ENCODE results near the gene CCDC90B. TPM values are rescaled to one million over a fixed set of nuclear protein-coding genes. Genes with fewer than 3 reads are reported as not detected.

CCDC90B gene, protein sequence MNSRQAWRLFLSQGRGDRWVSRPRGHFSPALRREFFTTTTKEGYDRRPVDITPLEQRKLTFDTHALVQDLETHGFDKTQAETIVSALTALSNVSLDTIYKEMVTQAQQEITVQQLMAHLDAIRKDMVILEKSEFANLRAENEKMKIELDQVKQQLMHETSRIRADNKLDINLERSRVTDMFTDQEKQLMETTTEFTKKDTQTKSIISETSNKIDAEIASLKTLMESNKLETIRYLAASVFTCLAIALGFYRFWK
- total RNA-seq: 10 to 100 TPM; 18.0 to 31.7 (median 26.7) TPM
- 10 to 100 TPM; 17.9 to 30.3 TPM for polyA plus RNA-seq
- long read RNA-seq, donor 1, full-length matches to known transcripts: 26 of 32 reads
- long read RNA-seq, donor 1, partial matches to known transcripts: 1 of 32 reads
- long read RNA-seq, donor 1, other reads (novel, unspliced or antisense): 5 of 32 reads
- long read RNA-seq, donor 2, full-length matches to known transcripts: 57 of 76 reads
- long read RNA-seq, donor 2, partial matches to known transcripts: 1 of 76 reads
- long read RNA-seq, donor 2, other reads (novel, unspliced or antisense): 18 of 76 reads
- long read RNA-seq, donor 3, full-length matches to known transcripts: 24 of 33 reads
- long read RNA-seq, donor 3, partial matches to known transcripts: 2 of 33 reads
- long read RNA-seq, donor 3, other reads (novel, unspliced or antisense): 7 of 33 reads

DNA sequence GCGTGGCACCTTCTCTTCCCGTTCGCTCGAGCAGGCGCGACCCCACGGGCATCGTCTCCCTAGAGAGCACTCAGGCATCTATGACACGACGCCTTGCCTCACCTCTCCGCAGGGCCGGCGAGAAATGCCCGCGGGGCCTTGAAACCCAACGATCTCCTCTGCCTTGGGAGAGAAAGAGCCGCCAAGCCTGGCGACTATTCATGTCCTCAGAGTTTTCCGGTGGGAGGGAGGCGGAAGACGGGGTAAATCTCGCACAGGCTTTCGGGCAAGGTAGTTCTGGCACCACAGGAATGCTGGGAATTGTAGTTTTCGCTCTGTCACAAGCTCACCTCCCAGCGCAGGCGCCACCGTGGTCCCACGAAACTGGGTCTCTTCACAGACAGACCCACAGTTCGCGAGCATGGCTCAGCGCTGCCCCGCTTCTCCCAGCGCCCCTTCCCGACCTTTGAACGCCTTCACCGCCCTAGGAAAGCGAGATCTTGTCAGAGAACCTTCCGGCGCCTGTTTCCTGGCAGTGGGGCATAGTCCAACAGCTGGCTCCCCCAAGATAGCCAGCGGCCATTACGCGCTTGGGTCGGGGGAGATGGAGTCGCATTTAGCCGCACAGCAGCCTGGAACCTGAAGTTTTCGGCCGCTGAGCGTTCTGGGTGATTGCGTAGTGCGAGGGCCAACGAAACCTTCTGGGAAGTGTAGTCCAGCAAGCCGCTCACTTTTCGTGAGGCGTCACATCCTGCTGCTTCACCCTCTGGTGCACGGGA, at the start of gene CCDC90B:
Gene CCDC90B (minus strand): TSS at position 597 of the 758 bp plus-strand sequence. CDS start 395 bp downstream, at position 202.
- H3K9me3 ChIP-seq: no peaks in the 10 kb centered on the region
- intact Hi-C loops (cut with DNase I): loop anchor here in 5 of 10 donors (5.0 to 10.0 kb wide), 7 partner anchors 94 to 531 kb away; partner anchors contain the start of genes DDIAS (in 3 of the 5), PRCP (in 3 of the 5), ANKRD42 (in 1 of the 5) and PCF11 (in 1 of the 5)

DNA sequence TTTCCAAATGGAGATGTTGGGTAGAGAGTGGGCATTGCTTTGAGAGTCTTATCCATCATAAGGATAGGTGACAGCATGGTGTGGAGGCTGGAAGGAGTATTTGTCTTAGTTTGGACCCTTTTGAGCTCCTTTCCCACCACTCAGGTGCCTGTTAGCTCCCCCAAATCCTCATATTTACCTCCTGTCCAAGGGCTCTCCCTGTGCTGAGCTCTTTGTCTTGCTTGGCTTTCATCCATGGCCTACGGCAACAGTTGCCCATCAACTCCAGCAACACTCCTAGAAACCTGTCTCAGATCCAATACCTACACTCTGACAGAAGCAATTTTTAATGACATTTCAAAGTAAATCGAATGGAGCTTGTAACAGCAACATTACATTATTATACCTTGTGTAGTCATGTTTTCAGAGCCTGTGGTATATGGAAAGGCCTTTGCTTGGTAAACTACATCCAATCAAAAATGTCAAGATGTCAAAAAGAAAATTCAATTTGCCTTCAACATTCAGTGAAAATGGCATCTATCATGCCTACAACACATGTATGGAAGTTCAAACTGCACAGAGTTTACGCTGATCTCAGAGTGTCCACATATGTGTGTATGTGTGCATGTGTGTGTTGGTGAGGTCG, 49.4 kb upstream of the CCDC90B start:
- no peak overlapping the region for H3K27ac ChIP-seq
- no peaks in the 10 kb centered on the region for H3K9me3 ChIP-seq
- H3K4me1 ChIP-seq: no peaks in the 10 kb centered on the region
- intact Hi-C loops (cut with DNase I): no loop called here
- H3K4me3 ChIP-seq: no peak overlapping the region
- H3K27me3 ChIP-seq: no peaks in the 10 kb centered on the region
- DNase-seq: no peak
- no peak for TF ChIP-seq POLR2A (IDR thresholded peaks at IDR 0.05)
- TF ChIP-seq, protein P1, sequence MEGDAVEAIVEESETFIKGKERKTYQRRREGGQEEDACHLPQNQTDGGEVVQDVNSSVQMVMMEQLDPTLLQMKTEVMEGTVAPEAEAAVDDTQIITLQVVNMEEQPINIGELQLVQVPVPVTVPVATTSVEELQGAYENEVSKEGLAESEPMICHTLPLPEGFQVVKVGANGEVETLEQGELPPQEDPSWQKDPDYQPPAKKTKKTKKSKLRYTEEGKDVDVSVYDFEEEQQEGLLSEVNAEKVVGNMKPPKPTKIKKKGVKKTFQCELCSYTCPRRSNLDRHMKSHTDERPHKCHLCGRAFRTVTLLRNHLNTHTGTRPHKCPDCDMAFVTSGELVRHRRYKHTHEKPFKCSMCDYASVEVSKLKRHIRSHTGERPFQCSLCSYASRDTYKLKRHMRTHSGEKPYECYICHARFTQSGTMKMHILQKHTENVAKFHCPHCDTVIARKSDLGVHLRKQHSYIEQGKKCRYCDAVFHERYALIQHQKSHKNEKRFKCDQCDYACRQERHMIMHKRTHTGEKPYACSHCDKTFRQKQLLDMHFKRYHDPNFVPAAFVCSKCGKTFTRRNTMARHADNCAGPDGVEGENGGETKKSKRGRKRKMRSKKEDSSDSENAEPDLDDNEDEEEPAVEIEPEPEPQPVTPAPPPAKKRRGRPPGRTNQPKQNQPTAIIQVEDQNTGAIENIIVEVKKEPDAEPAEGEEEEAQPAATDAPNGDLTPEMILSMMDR (IDR thresholded peaks at IDR 0.05): no peak
- ATAC-seq: no peak
- H3K36me3 ChIP-seq: no peaks in the 10 kb centered on the region
- 73 to 80% (median 76%) methylated on average over 4 of the region's 4 CpGs for WGBS, 4 donors

More for the DNA sequence above, at the start of gene CCDC90B:
- Histone ChIP-seq H3K36me3 (no peaks in the 10 kb centered on the region), H3K4me1 (peaks cover 0 to 45% (median 26%) of the 10 kb centered on the region in 12 donors), H3K27ac (peak within 1 kb of the TSS; percentile 90 to 99 (median 98)), H3K27me3 (no peaks in the 10 kb centered on the region), H3K4me3 (peak within 1 kb of the TSS; percentile 29 to 99 (median 83))
- TF ChIP-seq, protein P1 (IDR thresholded peaks at IDR 0.05): peak in 3 of 12 donors; percentile 14 to 46 (median 29)
- peak in 1 of 2 donors; percentile 84 for TF ChIP-seq POLR2A (IDR thresholded peaks at IDR 0.05)
- 0 to 1% (median 0%) methylated on average over 38 to 55 of the region's 55 CpGs for WGBS, 4 donors
- peak; percentile 95 to 98 (median 96) for DNase-seq
- ATAC-seq: peak; percentile 98 to 99 (median 98)

DNA sequence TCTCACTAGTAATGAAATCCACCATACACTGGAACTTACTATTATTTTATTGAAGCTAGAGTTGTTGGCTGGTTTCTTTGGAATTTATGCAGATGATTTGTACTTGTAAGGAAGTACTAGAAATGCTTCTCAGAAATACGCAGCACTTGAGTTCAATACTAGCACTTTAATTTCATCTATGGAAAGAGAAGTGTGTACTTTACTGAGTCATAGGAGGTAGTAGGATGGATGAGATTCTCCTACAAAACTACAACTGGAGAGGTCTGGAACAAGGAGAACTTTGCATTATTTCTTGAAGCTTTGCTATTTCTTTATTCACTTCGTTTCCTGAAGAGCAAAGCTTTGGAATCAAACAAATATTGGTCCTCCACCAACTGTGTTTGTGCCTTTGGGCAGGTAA, 44.1 kb upstream of the CCDC90B start:
- no peaks in the 10 kb centered on the region for H3K9me3 ChIP-seq
- WGBS, 4 donors: 81 to 88% (median 84%) methylated on average over 2 of the region's 2 CpGs

More for the DNA sequence above, 44.1 kb upstream of the CCDC90B start:
- ATAC-seq (no peak), DNase-seq (no peak)
- intact Hi-C loops (cut with DNase I): no loop called here
- no peak overlapping the region for H3K27ac ChIP-seq
- H3K4me3 ChIP-seq: no peak overlapping the region
- no peaks in the 10 kb centered on the region for H3K36me3 ChIP-seq
- no peaks in the 10 kb centered on the region for H3K4me1 ChIP-seq
- no peaks in the 10 kb centered on the region for H3K27me3 ChIP-seq
- TF ChIP-seq POLR2A (IDR thresholded peaks at IDR 0.05): no peak
- TF ChIP-seq, protein P1 (IDR thresholded peaks at IDR 0.05): no peak
